ENCODE results near the gene COL19A1. TPM values are rescaled to one million over a fixed set of nuclear protein-coding genes. Genes with fewer than 3 reads are reported as not detected.

COL19A1 gene
- total RNA-seq, 1 experiment from 2014 or later = not detected

DNA sequence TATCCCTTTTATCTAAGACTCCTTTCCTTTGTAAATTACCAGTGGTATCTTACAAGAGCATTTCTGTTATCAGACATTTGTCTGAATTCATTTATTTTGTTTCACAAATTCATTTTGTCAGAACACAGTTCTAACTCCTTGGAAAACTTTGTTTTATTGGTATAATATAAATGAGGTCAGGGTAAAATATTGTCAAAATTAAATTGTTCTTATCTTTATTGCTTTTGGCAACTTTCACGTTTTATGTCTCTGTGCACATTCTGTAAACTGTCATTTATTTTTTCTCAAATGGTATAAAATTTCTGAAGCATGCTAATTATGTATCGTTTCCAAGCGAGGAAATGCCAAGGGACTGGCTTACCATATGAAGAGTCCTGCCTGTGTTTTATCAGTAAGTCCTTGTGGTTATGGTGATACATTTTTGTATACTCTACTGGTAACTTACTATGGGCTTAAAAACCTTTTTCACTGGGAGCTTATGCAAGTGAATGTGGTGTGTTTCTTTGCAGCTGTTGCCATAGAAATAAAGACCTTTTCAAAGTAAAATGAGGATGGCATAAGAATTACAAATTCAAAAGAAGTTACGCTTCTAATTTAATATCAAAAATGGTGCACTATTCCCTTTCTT, 214.2 kb downstream of the COL19A1 start:
- no peak overlapping the region for H3K4me2 ChIP-seq
- POLR2A ChIA-PET (ENCODE audit: unreplicated experiment) = no interaction called here

DNA sequence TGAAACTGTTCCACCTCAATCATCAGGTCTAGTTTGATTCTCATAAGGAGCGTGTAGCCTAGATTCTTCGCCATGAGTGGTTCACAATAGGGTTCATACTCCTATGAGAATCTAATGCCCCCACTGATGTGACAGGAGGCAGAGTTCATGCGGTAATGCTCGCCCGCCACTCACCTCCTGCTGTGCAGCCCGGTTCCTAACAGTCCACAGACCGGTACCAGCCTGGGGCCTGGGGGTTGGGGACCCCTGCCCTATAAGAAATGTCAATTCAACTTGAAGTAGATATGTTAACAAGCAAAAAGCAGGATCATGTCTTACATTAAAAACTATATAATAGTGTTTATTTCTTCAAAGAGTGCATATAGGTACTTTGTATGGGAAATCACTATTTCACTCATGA, 216.5 kb downstream of the COL19A1 start:
- CTCF ChIA-PET = no interaction called here
- H2AFZ ChIP-seq = no peak overlapping the region
- no peaks in the 10 kb centered on the region for H3K9me3 ChIP-seq (ENCODE audit: insufficient read depth, low read depth)
- no peaks in the 10 kb centered on the region for H3F3A ChIP-seq (ENCODE audit: insufficient read depth, low read depth)
- no peak for DNase-seq
- no peaks in the 10 kb centered on the region for H3K9me2 ChIP-seq (ENCODE audit: insufficient read depth)
- intact Hi-C loops (cut with micrococcal nuclease; ENCODE audit: unreplicated experiment) = no loop called here
- no peak overlapping the region for H3K4me2 ChIP-seq
- H3K27ac ChIP-seq = no peak overlapping the region
- no peaks in the 10 kb centered on the region for H3K27me3 ChIP-seq (ENCODE audit: insufficient read depth, low read depth)
- no peak for TF ChIP-seq EZH2 (IDR thresholded peaks at IDR 0.05; ENCODE audit: low read depth)
- TF ChIP-seq, protein P1, sequence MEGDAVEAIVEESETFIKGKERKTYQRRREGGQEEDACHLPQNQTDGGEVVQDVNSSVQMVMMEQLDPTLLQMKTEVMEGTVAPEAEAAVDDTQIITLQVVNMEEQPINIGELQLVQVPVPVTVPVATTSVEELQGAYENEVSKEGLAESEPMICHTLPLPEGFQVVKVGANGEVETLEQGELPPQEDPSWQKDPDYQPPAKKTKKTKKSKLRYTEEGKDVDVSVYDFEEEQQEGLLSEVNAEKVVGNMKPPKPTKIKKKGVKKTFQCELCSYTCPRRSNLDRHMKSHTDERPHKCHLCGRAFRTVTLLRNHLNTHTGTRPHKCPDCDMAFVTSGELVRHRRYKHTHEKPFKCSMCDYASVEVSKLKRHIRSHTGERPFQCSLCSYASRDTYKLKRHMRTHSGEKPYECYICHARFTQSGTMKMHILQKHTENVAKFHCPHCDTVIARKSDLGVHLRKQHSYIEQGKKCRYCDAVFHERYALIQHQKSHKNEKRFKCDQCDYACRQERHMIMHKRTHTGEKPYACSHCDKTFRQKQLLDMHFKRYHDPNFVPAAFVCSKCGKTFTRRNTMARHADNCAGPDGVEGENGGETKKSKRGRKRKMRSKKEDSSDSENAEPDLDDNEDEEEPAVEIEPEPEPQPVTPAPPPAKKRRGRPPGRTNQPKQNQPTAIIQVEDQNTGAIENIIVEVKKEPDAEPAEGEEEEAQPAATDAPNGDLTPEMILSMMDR (conservative IDR thresholded peaks at IDR 0.05) = no peak
- H3K4me1 ChIP-seq (replicated peaks; ENCODE audit: insufficient read depth) = no peaks in the 10 kb centered on the region
- no peaks in the 10 kb centered on the region for H4K20me1 ChIP-seq (ENCODE audit: insufficient read depth)
- H3K36me3 ChIP-seq (ENCODE audit: low read depth) = no peaks in the 10 kb centered on the region
- BruUV-seq (replicated peaks) = no TSS peak
- H3K4me3 ChIP-seq = no peak overlapping the region
- no peaks in the 10 kb centered on the region for H3K79me2 ChIP-seq (ENCODE audit: low read depth)
- POLR2A ChIA-PET (ENCODE audit: unreplicated experiment) = no interaction called here

More for the DNA sequence above, 214.2 kb downstream of the COL19A1 start:
- Histone ChIP-seq H3K27ac (no peak overlapping the region), H3F3A (ENCODE audit: insufficient read depth, low read depth) (no peaks in the 10 kb centered on the region), H3K27me3 (ENCODE audit: insufficient read depth, low read depth) (no peaks in the 10 kb centered on the region), H3K36me3 (ENCODE audit: low read depth) (no peaks in the 10 kb centered on the region), H3K4me1 (replicated peaks; ENCODE audit: insufficient read depth) (no peaks in the 10 kb centered on the region), H2AFZ (no peak overlapping the region), H4K20me1 (ENCODE audit: insufficient read depth) (no peaks in the 10 kb centered on the region), H3K9me2 (ENCODE audit: insufficient read depth) (no peaks in the 10 kb centered on the region), H3K9me3 (ENCODE audit: insufficient read depth, low read depth) (no peaks in the 10 kb centered on the region), H3K79me2 (ENCODE audit: low read depth) (no peaks in the 10 kb centered on the region), H3K4me3 (no peak overlapping the region)
- DNase-seq = no peak
- no TSS peak for BruUV-seq (replicated peaks)
- TF ChIP-seq, protein P1 (conservative IDR thresholded peaks at IDR 0.05) = no peak
- intact Hi-C loops (cut with micrococcal nuclease; ENCODE audit: unreplicated experiment) = no loop called here
- CTCF ChIA-PET = no interaction called here

DNA sequence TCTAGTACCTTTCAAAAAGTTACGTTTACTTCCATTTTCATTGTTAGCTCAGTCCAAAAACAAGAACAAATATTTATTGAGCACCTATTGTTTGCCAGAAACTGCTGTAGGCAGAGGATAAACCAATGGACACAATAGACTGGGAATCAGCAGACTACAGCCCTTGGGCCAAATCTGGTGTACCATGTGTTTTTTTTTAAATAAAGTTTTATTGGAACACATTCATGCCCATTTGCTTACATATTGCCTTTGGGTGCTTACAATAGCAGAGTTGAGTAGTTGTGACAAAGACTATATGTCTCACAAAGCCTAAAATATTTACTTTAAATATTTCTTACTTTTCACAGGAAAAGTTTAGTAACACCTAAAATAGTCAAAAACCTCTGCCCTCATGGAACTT, 220.4 kb downstream of the COL19A1 start:
- no peaks in the 10 kb centered on the region for H3K79me2 ChIP-seq (ENCODE audit: low read depth)
- H3K9me2 ChIP-seq (ENCODE audit: insufficient read depth) = no peaks in the 10 kb centered on the region
- H3K4me2 ChIP-seq = no peak overlapping the region
- H2AFZ ChIP-seq = no peak overlapping the region
- intact Hi-C loops (cut with micrococcal nuclease; ENCODE audit: unreplicated experiment) = no loop called here
- no peaks in the 10 kb centered on the region for H3K36me3 ChIP-seq (ENCODE audit: low read depth)
- H3K27me3 ChIP-seq (ENCODE audit: insufficient read depth, low read depth) = no peaks in the 10 kb centered on the region
- no peak overlapping the region for H3K4me3 ChIP-seq
- ChIA-PET CTCF (no interaction called here), POLR2A (ENCODE audit: unreplicated experiment) (no interaction called here)
- no peak for DNase-seq
- H3K4me1 ChIP-seq (replicated peaks; ENCODE audit: insufficient read depth) = no peaks in the 10 kb centered on the region
- H3K9me3 ChIP-seq (ENCODE audit: insufficient read depth, low read depth) = no peaks in the 10 kb centered on the region
- no peaks in the 10 kb centered on the region for H4K20me1 ChIP-seq (ENCODE audit: insufficient read depth)
- no peak for TF ChIP-seq EZH2 (IDR thresholded peaks at IDR 0.05; ENCODE audit: low read depth)
- TF ChIP-seq, protein P1 (conservative IDR thresholded peaks at IDR 0.05) = no peak
- no peak overlapping the region for H3K27ac ChIP-seq
- no TSS peak for BruUV-seq (replicated peaks)
- H3F3A ChIP-seq (ENCODE audit: insufficient read depth, low read depth) = no peaks in the 10 kb centered on the region

Measured in PC-9 (cell line).